T-helper 22 cell (primary cell): Measurements from ENCODE around the gene RBM15B.

ENCODE experiments used
- DNase-seq: peaks from one replicate; pipeline ENCODE4 v3.0.0-alpha.2; 2020; ENCODE audit warnings: low read depth

Gene RBM15B

GRCh38 chr3:51393134-51393495 lies 2.0 kb downstream of the RBM15B start:
- DNase-seq: no peak

- no peak for DNase-seq
Observed at GRCh38 chr3:51393564-51393963, 2.5 kb downstream of the RBM15B start.

DNA sequence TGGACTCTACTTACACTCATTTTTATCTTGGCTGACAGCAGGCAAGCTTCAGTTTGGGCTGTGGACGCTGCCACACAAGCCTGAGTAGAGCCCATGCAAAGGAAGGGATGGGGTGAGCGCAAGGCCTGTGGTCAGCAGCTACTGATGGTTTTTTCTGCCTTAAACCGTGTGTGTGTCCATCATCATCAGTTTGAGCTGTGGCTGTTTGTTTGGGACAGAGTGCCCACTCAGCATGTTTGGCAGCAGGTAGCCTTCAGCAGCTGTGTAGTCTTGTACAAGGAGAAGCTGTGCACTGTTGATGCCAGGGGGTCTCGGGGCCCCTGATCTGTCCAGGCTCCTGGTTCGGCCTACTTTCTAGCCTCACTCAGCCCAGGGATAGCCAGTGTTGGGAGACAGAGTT lies 3.5 kb downstream of the RBM15B start:
- no peak for DNase-seq

DNA sequence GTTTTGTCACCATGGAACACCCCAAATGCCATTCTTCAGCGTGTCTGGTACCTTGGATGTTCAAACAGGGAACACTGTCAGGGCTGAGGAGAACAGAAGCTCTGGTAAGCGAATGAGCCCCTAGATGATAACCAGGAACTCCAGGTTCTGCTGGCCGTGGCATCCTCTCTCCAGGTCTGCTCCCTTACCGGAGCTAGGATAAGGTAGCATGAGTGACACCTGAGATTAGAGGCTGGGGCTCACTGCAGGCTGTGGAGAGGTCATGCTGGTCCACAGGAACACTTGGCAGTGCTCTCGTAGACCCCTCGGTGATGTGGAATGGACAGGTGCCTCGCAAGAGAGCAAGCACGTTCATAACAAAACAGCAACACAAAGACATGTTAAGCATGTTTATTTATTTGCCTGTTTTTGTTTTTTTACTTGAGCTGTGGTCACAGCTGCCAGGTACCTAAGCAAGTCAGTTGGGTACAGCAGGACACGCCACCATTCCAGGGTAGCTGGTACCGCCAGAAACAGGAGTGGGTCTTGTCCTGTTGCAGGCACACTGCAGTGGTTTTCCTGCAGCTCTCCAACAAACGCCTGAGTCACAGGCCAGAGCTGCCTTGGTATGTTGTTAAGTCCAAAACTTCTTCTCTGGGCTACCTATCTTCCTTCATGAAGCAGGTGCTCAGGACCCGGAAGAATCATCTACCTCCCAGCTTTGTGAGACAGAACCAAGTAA lies 4.6 kb downstream of the RBM15B start:
- DNase-seq: no peak

GRCh38 chr3:51396401-51396800 lies 5.3 kb downstream of the RBM15B start:
- DNase-seq: no peak

GRCh38 chr3:51397392-51397791 lies 6.3 kb downstream of the RBM15B start:
- no peak for DNase-seq

GRCh38 chr3:51398595-51399310 lies 7.7 kb downstream of the RBM15B start:
- DNase-seq: no peak

- no peak for DNase-seq
Observed at GRCh38 chr3:51400166-51400565, 9.1 kb downstream of the RBM15B start.

GRCh38 chr3:51401735-51402134 lies 10.7 kb downstream of the RBM15B start:
- no peak for DNase-seq

DNA sequence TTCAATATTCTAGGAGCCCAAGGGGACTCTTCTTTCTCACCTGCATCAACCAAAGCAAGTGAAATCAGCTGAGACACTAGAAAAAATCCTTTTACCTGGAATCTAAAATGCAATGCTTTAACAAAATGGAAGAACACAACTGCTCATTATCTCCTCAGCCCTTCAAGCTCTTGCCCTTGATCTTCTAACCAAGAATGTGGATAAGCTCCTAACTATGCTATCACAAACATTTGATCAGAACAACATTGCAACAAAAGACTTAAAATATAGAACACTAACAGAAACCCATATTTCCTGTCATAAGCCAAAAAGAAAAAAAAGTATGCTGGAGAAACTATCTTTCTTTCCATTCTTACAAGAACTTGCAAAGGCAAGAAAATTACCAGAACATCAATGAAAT lies 12.6 kb downstream of the RBM15B start:
- DNase-seq: no peak

- DNase-seq: no peak
Observed at GRCh38 chr3:51408021-51408420, 16.9 kb downstream of the RBM15B start.

- DNase-seq: no peak
Observed at GRCh38 chr3:51408813-51409212, 17.7 kb downstream of the RBM15B start.

GRCh38 chr3:51422211-51422610 lies 31.1 kb downstream of the RBM15B start:
- DNase-seq: no peak

GRCh38 chr3:51426921-51427320 lies 35.8 kb downstream of the RBM15B start:
- DNase-seq: no peak

GRCh38 chr3:51429138-51429537 lies 38.1 kb downstream of the RBM15B start:
- no peak for DNase-seq

DNA sequence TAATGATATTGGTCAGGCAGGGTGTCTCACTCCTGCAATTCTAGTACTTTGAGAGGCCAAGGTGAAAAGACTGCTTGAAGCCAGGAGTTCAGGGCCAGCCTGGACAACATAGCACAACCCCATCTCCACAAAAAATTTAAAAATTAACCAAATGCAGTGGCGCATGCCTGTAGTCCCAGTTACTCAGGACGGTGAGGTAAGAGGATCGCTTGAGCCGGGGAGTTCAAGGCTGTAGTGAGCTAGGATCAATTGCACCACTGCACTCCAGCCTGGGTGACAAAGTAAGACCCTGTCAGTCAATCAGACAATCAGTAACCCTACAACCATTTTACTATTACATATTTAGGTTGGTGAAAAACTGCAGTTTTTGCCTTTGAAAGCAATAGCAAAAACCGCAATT lies 43.0 kb downstream of the RBM15B start:
- no peak for DNase-seq

DNA sequence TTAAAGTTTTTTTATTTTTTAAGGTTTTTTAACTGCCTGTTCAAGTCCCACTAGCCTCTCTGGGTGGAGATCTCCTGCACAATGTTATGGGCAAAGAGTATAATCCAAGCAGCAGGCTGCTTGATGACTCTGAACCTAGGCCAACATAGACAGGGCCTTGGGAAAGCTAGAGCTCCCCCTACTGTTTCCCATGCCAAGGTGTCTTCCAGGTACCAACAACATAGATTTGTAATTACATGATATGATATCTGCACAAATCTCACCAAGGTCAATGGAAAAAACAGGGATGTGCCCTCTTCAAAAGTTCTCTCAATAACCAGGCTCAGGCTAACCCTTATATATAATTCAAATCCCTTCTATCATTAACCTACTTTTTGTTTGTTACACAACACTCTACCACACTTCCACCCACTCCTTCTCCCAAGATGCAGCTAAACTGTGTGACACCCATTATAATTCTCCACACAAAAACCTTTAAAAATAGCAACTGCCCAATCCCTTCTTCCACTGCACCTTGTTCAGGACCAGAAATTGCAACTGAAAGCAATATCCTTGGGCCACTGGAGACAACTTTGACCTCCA lies 43.8 kb downstream of the RBM15B start:
- no peak for DNase-seq

GRCh38 chr3:51436998-51437639 lies 46.0 kb downstream of the RBM15B start:
- DNase-seq: no peak

GRCh38 chr3:51441282-51442030 lies 50.4 kb downstream of the RBM15B start:
- DNase-seq: no peak

- DNase-seq: no peak
Observed at GRCh38 chr3:51445544-51446280, 54.6 kb downstream of the RBM15B start.
